ENCODE measurements around the gene ZNF598. TPM values are rescaled to one million over a fixed set of nuclear protein-coding genes. Genes with fewer than 3 reads are reported as not detected.

ZNF598 gene
- total RNA-seq, 2 donors from 2014 or later = 41.0 to 55.4 TPM

GRCh38 chr16:2032285-2033056 is 22.9 kb upstream of the ZNF598 start:
- peak overlapping the region in 3 of 4 donors; percentile 52 to 76 (median 73) for H3K27ac ChIP-seq
- H3K36me3 ChIP-seq (replicated peaks in 1 of 2; ENCODE audit: insufficient read depth in 1 of 2, low read depth in 2 of 2) = no peaks in the 10 kb centered on the region
- 81% methylated on average over 14 of the region's 15 CpGs; no CpG with 5 or more reads in 1 of the 2 donors for WGBS, 2 donors
- no peak overlapping the region for H3K4me3 ChIP-seq
- no peak for DNase-seq
- ATAC-seq = peak; percentile 7
- TF ChIP-seq, protein P1, sequence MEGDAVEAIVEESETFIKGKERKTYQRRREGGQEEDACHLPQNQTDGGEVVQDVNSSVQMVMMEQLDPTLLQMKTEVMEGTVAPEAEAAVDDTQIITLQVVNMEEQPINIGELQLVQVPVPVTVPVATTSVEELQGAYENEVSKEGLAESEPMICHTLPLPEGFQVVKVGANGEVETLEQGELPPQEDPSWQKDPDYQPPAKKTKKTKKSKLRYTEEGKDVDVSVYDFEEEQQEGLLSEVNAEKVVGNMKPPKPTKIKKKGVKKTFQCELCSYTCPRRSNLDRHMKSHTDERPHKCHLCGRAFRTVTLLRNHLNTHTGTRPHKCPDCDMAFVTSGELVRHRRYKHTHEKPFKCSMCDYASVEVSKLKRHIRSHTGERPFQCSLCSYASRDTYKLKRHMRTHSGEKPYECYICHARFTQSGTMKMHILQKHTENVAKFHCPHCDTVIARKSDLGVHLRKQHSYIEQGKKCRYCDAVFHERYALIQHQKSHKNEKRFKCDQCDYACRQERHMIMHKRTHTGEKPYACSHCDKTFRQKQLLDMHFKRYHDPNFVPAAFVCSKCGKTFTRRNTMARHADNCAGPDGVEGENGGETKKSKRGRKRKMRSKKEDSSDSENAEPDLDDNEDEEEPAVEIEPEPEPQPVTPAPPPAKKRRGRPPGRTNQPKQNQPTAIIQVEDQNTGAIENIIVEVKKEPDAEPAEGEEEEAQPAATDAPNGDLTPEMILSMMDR (IDR thresholded peaks at IDR 0.05) = no peak
- TF ChIP-seq POLR2A (IDR thresholded peaks at IDR 0.05) = no peak
- peaks cover 39% of the 10 kb centered on the region for H3K4me1 ChIP-seq
- no peaks in the 10 kb centered on the region for H3K27me3 ChIP-seq
- intact Hi-C loops (cut with DNase I) = no loop called here
- H3K9me3 ChIP-seq = no peaks in the 10 kb centered on the region

DNA sequence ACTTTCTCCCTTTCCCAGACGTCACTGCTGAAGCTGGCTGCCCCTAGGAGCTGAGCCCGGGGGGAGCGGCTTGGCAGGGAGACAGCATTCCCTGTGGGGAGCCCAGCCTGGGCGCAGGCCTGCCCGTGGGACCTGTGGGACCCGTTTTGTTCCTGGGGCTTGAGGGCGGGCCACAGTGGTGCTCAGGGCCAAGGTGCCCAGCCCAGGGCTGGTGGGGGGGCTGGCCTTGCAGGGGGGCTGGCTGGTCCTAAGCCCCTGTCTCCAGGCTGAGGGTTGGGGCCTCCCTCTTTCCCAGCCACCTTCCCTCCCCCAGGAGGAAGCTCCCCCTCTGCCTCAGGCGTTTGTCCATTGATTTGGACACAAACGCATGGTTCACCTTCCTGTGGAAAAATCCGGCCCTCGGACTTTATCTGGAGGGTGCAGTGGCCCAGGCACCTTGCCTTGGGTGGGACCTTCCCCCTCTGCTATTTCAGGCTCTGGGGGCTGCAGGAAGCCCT is 21.5 kb upstream of the ZNF598 start:
- H3K27ac ChIP-seq = peak overlapping the region in 1 of 4 donors; percentile 17
- no peaks in the 10 kb centered on the region for H3K36me3 ChIP-seq (replicated peaks in 1 of 2; ENCODE audit: insufficient read depth in 1 of 2, low read depth in 2 of 2)
- H3K4me1 ChIP-seq = peaks cover 36% of the 10 kb centered on the region
- intact Hi-C loops (cut with DNase I) = no loop called here
- no peak overlapping the region for H3K4me3 ChIP-seq
- WGBS, 2 donors = 80% methylated on average over 11 of the region's 11 CpGs; no CpG with 5 or more reads in 1 of the 2 donors
- DNase-seq = no peak
- ATAC-seq = no peak
- no peaks in the 10 kb centered on the region for H3K27me3 ChIP-seq
- no peaks in the 10 kb centered on the region for H3K9me3 ChIP-seq
- no peak for TF ChIP-seq POLR2A (IDR thresholded peaks at IDR 0.05)
- TF ChIP-seq, protein P1 (IDR thresholded peaks at IDR 0.05) = no peak

DNA sequence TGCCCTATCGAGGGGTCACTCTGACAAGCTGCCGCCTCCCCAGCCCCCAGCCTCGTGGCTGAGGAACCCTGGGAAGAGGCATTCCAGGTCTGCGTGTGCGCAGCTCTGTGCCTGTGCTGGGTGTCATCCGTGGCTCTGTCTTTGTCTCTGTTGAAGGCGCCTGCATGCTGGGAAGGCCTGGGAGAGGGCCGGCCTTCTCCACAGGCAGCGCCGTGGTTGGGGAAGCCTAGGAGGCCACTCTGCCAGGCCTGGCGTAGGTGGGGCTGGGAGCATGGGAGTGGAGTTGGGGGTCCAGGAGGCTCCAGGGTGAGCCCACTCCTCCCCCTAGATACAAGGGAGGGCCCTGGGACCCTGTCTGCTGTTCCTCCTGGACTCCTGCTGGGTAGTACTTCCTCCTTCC is 20.4 kb upstream of the ZNF598 start:
- WGBS, 2 donors = 83 to 100% methylated on average over 4 to 11 of the region's 11 CpGs
- H3K4me1 ChIP-seq = peaks cover 27% of the 10 kb centered on the region
- TF ChIP-seq POLR2A (IDR thresholded peaks at IDR 0.05) = no peak
- intact Hi-C loops (cut with DNase I) = no loop called here
- DNase-seq = no peak
- no peak overlapping the region for H3K4me3 ChIP-seq
- no peak for ATAC-seq
- peak overlapping the region in 1 of 4 donors; percentile 17 for H3K27ac ChIP-seq
- no peaks in the 10 kb centered on the region for H3K9me3 ChIP-seq
- H3K36me3 ChIP-seq (replicated peaks in 1 of 2; ENCODE audit: insufficient read depth in 1 of 2, low read depth in 2 of 2) = no peaks in the 10 kb centered on the region
- no peaks in the 10 kb centered on the region for H3K27me3 ChIP-seq

DNA sequence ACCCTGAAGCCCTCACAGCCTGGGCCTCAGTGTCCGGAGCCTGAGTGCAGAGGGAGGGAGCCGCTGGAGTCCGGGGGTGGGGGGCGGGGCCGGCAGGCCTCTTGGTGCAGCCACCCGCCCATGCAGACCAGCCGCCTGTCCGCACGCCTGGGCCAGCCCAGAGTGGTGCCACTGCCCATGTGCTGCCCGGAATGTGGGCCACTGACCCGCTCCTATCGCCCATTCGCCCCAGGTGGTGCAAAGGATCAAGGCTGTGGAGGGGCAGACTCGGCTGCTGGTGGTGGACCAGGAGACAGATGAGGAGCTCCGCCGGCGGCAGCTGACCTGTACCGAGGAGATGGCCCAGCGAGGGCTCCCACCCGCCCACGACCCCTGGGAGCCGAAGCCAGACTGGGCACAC is 19.7 kb upstream of the ZNF598 start:
- no peak overlapping the region for H3K4me3 ChIP-seq
- no peaks in the 10 kb centered on the region for H3K27me3 ChIP-seq
- no peak for TF ChIP-seq POLR2A (IDR thresholded peaks at IDR 0.05)
- TF ChIP-seq, protein P1 (IDR thresholded peaks at IDR 0.05) = no peak
- no peaks in the 10 kb centered on the region for H3K36me3 ChIP-seq (replicated peaks in 1 of 2; ENCODE audit: insufficient read depth in 1 of 2, low read depth in 2 of 2)
- ATAC-seq (no peak), DNase-seq (no peak)
- WGBS, 2 donors = 82 to 83% methylated on average over 1 to 14 of the region's 22 CpGs
- intact Hi-C loops (cut with DNase I) = loop anchor here (10.0 kb wide), 1 partner anchor 55 kb away; no protein-coding TSS in a partner anchor
- peaks cover 27% of the 10 kb centered on the region for H3K4me1 ChIP-seq
- H3K27ac ChIP-seq = no peak overlapping the region
- no peaks in the 10 kb centered on the region for H3K9me3 ChIP-seq

- Histone ChIP-seq H3K27ac (peak overlapping the region in 1 of 4 donors; percentile 17), H3K4me3 (no peak overlapping the region), H3K27me3 (no peaks in the 10 kb centered on the region), H3K36me3 (replicated peaks in 1 of 2; ENCODE audit: insufficient read depth in 1 of 2, low read depth in 2 of 2) (no peaks in the 10 kb centered on the region), H3K9me3 (no peaks in the 10 kb centered on the region), H3K4me1 (peaks cover 29% of the 10 kb centered on the region)
- ATAC-seq (no peak), DNase-seq (no peak)
- no peak for TF ChIP-seq POLR2A (IDR thresholded peaks at IDR 0.05)
- TF ChIP-seq, protein P1 (IDR thresholded peaks at IDR 0.05) = no peak
- intact Hi-C loops (cut with DNase I) = loop anchor here (10.0 kb wide), 1 partner anchor 56 kb away; no protein-coding TSS in a partner anchor
- WGBS, 2 donors = 69 to 73% methylated on average over 7 to 15 of the region's 18 CpGs
Measured at GRCh38 chr16:2028620-2029220, 19.1 kb upstream of the ZNF598 start.
